Measurements from ENCODE around the gene TRIM10.

GRCh38 chr6:30122515-30122914, 38.5 kb downstream of the TRIM10 start:
- TF ChIP-seq CTCF (IDR thresholded peaks at IDR 0.05; ENCODE audit: insufficient read depth, low read length) (no peak), REST (IDR thresholded peaks at IDR 0.05; ENCODE audit: insufficient replicate concordance, low read depth) (no peak)

Measured in HL-60 (cell line).